HepG2 (cell line): ENCODE results near the gene MBD5. TPM values are rescaled to one million over a fixed set of nuclear protein-coding genes. Genes with fewer than 3 reads are reported as not detected.

Experiments used
- HNF4G ChIP-seq, 2 experiments: sonication (generic) in 1 of 2; formaldehyde crosslinking in 1 of 2; IDR thresholded peaks; 2 replicates each; pipeline versions ENCODE4 v1.4.0 to v1.6.1; 2011 to 2020; ENCODE audit warnings: borderline replicate concordance in 2 of 2, low read depth in 2 of 2, mild to moderate bottlenecking in 2 of 2, low read length in 1 of 2, missing genetic modification reagents in 1 of 2, moderate library complexity in 1 of 2
- polyA plus RNA-seq, 8 experiments: library from polyadenylated mRNA; depleted of rRNA in 3 of 8; stranded (reverse) in 7 of 8; unstranded in 1 of 8; fragments of >200 nt; fragmentation: Illumina TruSeq in 4 of 8; extraction: Trizol in 4 of 8; gene quantifications; 2 replicates each; pipeline versions ENCODE4 v1.2.1 to v1.2.3, GENCODE V29; 2011 to 2016; ENCODE audit warnings: low read depth in 4 of 8, missing spikeins in 1 of 8, mixed read lengths in 1 of 8; ENCODE audit not compliant: insufficient read depth in 1 of 8
- total RNA-seq, 5 experiments: library from RNA; depleted of rRNA; stranded (reverse); fragments of >200 nt; fragmentation: Illumina TruSeq; extraction: Trizol; gene quantifications; 2 replicates each; pipeline ENCODE4 v1.2.3, GENCODE V29; 2016; ENCODE audit warnings: low read depth in 1 of 5
- TF ChIP-seq, protein P1 (sequence below): sonication (generic); formaldehyde crosslinking; IDR thresholded peaks from 2 replicates; pipeline ENCODE4 v1.4.0; 2020; ENCODE audit warnings: missing genetic modification reagents, borderline replicate concordance
- TF ChIP-seq, protein P2 (sequence below): sonication (generic); formaldehyde crosslinking; IDR thresholded peaks from 2 replicates; pipeline ENCODE4 v1.4.0; 2020; ENCODE audit warnings: missing genetic modification reagents, borderline replicate concordance

Gene MBD5
- total and polyA plus RNA-seq, 2 of the 13 experiments (the other 11 are each of a cell fraction or from before 2014, with no cell fraction given), result 13.5 to 26.4 TPM

DNA sequence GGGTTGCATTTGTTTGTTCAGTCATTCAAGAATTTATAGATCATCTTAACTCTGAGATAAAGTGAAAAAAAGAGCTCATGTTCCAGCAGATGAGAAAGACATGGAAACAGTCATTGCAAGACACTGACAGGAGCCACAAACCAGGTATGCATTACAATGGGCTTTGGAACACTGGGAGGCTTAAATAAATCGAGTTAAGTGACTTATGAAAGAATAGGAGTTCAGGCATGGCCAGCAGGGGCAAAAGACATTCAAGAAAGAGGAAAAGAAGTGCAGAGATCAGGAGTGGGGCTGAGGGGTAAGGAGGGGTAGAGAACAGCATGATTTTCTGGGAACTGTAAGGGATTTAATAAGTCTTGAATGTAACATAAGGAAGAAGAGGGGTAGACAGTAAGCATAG lies 502.4 kb downstream of the MBD5 start (continued):
- TF ChIP-seq, protein P1, sequence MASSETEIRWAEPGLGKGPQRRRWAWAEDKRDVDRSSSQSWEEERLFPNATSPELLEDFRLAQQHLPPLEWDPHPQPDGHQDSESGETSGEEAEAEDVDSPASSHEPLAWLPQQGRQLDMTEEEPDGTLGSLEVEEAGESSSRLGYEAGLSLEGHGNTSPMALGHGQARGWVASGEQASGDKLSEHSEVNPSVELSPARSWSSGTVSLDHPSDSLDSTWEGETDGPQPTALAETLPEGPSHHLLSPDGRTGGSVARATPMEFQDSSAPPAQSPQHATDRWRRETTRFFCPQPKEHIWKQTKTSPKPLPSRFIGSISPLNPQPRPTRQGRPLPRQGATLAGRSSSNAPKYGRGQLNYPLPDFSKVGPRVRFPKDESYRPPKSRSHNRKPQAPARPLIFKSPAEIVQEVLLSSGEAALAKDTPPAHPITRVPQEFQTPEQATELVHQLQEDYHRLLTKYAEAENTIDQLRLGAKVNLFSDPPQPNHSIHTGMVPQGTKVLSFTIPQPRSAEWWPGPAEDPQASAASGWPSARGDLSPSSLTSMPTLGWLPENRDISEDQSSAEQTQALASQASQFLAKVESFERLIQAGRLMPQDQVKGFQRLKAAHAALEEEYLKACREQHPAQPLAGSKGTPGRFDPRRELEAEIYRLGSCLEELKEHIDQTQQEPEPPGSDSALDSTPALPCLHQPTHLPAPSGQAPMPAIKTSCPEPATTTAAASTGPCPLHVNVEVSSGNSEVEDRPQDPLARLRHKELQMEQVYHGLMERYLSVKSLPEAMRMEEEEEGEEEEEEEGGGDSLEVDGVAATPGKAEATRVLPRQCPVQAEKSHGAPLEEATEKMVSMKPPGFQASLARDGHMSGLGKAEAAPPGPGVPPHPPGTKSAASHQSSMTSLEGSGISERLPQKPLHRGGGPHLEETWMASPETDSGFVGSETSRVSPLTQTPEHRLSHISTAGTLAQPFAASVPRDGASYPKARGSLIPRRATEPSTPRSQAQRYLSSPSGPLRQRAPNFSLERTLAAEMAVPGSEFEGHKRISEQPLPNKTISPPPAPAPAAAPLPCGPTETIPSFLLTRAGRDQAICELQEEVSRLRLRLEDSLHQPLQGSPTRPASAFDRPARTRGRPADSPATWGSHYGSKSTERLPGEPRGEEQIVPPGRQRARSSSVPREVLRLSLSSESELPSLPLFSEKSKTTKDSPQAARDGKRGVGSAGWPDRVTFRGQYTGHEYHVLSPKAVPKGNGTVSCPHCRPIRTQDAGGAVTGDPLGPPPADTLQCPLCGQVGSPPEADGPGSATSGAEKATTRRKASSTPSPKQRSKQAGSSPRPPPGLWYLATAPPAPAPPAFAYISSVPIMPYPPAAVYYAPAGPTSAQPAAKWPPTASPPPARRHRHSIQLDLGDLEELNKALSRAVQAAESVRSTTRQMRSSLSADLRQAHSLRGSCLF (CRISPR knock-in tag), result no peak
- TF ChIP-seq, protein P2, sequence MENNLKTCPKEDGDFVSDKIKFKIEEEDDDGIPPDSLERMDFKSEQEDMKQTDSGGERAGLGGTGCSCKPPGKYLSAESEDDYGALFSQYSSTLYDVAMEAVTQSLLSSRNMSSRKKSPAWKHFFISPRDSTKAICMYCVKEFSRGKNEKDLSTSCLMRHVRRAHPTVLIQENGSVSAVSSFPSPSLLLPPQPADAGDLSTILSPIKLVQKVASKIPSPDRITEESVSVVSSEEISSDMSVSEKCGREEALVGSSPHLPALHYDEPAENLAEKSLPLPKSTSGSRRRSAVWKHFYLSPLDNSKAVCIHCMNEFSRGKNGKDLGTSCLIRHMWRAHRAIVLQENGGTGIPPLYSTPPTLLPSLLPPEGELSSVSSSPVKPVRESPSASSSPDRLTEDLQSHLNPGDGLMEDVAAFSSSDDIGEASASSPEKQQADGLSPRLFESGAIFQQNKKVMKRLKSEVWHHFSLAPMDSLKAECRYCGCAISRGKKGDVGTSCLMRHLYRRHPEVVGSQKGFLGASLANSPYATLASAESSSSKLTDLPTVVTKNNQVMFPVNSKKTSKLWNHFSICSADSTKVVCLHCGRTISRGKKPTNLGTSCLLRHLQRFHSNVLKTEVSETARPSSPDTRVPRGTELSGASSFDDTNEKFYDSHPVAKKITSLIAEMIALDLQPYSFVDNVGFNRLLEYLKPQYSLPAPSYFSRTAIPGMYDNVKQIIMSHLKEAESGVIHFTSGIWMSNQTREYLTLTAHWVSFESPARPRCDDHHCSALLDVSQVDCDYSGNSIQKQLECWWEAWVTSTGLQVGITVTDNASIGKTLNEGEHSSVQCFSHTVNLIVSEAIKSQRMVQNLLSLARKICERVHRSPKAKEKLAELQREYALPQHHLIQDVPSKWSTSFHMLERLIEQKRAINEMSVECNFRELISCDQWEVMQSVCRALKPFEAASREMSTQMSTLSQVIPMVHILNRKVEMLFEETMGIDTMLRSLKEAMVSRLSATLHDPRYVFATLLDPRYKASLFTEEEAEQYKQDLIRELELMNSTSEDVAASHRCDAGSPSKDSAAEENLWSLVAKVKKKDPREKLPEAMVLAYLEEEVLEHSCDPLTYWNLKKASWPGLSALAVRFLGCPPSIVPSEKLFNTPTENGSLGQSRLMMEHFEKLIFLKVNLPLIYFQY (CRISPR knock-in tag), result no peak
- no peak for TF ChIP-seq HNF4G (IDR thresholded peaks at IDR 0.05; ENCODE audit: borderline replicate concordance, low read depth, low read length)
- no peak for TF ChIP-seq HNF4G (CRISPR knock-in tag; IDR thresholded peaks at IDR 0.05; ENCODE audit: borderline replicate concordance, low read depth)
